Inferior parietal cortex (tissue), 1 donor: ENCODE data around the gene NKTR.

Source experiments
- DNase-seq: peaks from one replicate; pipeline ENCODE4 v3.0.0-alpha.2; 2016; ENCODE audit errors: extremely low spot score

Gene NKTR

DNA sequence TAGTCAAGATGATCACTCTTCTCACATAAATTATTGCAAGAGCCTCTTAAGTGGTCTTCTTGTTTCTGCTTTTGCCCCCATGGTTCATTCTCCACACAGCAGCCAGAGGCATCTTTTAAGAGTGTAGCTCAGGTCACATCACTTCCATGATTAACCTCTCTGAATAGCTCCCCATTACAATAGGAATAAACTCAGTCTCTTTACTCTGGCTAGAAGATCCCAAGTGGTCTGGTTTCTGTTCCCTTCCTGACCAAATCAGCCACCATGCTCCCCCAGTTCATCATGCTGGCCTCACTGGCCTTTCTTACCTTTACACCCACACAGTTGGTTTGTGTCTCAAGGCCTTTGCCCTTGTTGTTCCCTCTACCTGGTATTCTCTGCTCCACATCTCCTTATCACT lies 93.9 kb downstream of the NKTR start:
- no peak for DNase-seq

DNA sequence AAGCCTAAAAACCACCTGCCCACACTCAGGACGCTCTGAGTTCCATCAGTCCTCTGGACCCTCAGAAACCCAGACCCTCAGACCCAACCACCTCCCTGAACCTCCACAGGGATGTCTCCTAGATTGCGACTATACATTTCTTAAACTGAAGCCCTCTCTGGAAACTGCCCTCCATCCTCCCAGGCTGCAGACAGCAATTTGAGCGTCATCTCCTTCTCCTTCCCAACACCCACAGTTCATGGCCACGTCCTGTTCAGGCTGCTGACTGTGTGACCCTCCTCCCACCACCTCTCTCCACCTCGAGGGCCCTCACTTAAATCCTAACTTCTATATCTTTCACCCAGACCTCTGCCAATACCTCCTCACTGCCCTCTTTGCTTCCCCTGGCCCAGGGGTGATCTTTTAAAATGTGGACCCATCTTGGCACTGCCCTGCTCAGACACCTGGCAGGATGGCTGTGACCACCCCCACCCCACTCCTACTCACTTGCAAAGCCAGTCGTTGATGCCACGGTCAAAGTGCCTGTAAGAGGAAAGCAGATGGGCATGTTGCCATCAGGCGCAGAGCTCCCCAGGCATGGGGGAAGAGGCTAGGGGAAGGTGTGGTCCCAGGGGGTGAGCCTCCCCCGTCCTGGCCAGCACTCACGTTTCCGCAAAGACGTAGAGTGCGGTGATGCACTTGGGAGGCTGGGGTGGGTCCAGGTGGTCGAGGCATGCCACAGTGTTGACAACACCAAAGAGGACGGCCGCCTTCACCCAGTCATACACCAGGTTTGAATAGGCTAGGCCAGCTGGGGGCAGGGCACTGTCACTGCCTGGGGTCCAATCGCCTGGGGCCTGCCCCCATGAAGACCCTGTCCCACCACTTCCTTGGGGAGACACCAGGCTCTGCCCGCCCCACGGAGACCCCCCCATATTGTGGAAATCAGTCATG lies 96.1 kb downstream of the NKTR start:
- no peak for DNase-seq

DNA sequence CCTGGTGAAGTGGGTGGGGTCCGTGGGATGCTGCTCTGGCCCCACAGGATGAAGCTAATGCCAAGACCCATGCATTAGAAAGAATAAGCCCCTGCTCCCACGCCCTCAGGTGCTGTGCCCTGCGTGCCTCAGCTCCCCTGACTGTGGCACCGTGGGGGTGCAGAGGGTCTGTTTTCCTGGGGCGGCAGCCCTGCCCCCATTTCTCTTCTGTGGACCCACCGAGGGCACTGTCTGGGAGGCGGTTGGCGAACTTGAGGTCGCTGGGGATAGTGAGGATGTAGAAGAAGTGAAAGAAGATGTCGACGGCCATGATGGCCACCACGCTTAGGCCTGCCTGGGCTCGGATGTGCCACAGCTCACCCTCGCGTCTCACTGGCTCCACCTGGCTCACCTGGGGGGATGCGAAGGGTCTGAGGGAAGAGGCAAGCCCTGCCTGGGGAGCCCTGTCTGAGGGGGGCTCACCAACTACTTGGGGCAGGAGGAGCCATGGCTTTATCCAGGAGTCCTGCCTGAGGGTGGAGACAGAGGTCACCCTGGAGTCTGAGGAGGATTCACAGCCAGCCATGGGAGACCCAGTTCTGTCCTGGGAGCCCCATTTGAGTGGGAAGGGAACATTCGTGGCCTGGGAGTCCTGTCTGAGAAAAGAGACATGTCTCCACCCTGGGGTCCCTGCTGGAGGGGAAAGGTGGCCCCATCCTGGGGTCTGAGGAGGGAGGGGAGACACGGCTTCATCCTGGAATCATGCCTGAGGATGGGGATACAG lies 97.0 kb downstream of the NKTR start:
- no peak for DNase-seq
